Measurements from ENCODE around the gene KAT6B.

Gene KAT6B

GRCh38 chr10:74923556-74923955, 97.2 kb downstream of the KAT6B start:
- TF ChIP-seq CTCF (IDR thresholded peaks at IDR 0.05) (no peak), ZFX (IDR thresholded peaks at IDR 0.05; ENCODE audit: borderline replicate concordance) (no peak)
- peak overlapping the region; percentile 64 for H3K27ac ChIP-seq

GRCh38 chr10:74924251-74924963, 98.0 kb downstream of the KAT6B start:
- TF ChIP-seq ZFX (IDR thresholded peaks at IDR 0.05; ENCODE audit: borderline replicate concordance), result no peak
- TF ChIP-seq CTCF (IDR thresholded peaks at IDR 0.05), result no peak
- peak overlapping the region; percentile 64; the same call in 1 of the 2 replicates for H3K27ac ChIP-seq

- H3K27ac ChIP-seq, result no peak overlapping the region
- no peak for TF ChIP-seq ZFX (IDR thresholded peaks at IDR 0.05; ENCODE audit: borderline replicate concordance)
- no peak for TF ChIP-seq CTCF (IDR thresholded peaks at IDR 0.05)
These were observed 98.9 kb downstream of the KAT6B start for GRCh38 chr10:74925291-74925690.

- H3K27ac ChIP-seq, result no peak overlapping the region
- no peak for TF ChIP-seq ZFX (IDR thresholded peaks at IDR 0.05; ENCODE audit: borderline replicate concordance)
- TF ChIP-seq CTCF (IDR thresholded peaks at IDR 0.05), result no peak
These were observed 99.3 kb downstream of the KAT6B start for GRCh38 chr10:74925708-74926107.

GRCh38 chr10:74926791-74927585, 100.6 kb downstream of the KAT6B start:
- no peak overlapping the region for H3K27ac ChIP-seq
- TF ChIP-seq ZFX (IDR thresholded peaks at IDR 0.05; ENCODE audit: borderline replicate concordance), result no peak
- TF ChIP-seq CTCF (IDR thresholded peaks at IDR 0.05), result no peak

- no peak overlapping the region for H3K27ac ChIP-seq
- TF ChIP-seq ZFX (IDR thresholded peaks at IDR 0.05; ENCODE audit: borderline replicate concordance) (no peak), CTCF (IDR thresholded peaks at IDR 0.05) (no peak)
These were observed 101.3 kb downstream of the KAT6B start for GRCh38 chr10:74927701-74928100.

- no peak for TF ChIP-seq CTCF (IDR thresholded peaks at IDR 0.05)
- no peak for TF ChIP-seq ZFX (IDR thresholded peaks at IDR 0.05; ENCODE audit: borderline replicate concordance)
- H3K27ac ChIP-seq, result no peak overlapping the region
These were observed 102.4 kb downstream of the KAT6B start for GRCh38 chr10:74928742-74929191.

Measured in 22Rv1 (cell line).